Renal pelvis (tissue), 4 donors: ENCODE measurements around the gene FKBP1A. TPM values are rescaled to one million over a fixed set of nuclear protein-coding genes. Genes with fewer than 3 reads are reported as not detected.
"Not testable (repeated sequence)": the region's sequence is repeated elsewhere in the genome, so short reads cannot be mapped to it uniquely, and the experiment has no call there.

ENCODE experiments used
- DNase-seq: peaks from one replicate; pipeline ENCODE4 v3.0.0-alpha.2; 2013
- polyA plus RNA-seq, 3 donors: library from polyadenylated mRNA; unstranded; fragments of 120-200 nt; gene quantifications; one replicate each; pipeline ENCODE4 v1.2.1, GENCODE V29; 2013; ENCODE audit not compliant: insufficient read length in 3 of 3

The FKBP1A gene
- polyA plus RNA-seq, 3 donors: 340 to 380 (median 358) TPM

GRCh38 chr20:1424336-1424735, 31.5 kb upstream of the FKBP1A start:
- no peak for DNase-seq

GRCh38 chr20:1423625-1424106, 30.8 kb upstream of the FKBP1A start:
- DNase-seq: peak; percentile 52

DNA sequence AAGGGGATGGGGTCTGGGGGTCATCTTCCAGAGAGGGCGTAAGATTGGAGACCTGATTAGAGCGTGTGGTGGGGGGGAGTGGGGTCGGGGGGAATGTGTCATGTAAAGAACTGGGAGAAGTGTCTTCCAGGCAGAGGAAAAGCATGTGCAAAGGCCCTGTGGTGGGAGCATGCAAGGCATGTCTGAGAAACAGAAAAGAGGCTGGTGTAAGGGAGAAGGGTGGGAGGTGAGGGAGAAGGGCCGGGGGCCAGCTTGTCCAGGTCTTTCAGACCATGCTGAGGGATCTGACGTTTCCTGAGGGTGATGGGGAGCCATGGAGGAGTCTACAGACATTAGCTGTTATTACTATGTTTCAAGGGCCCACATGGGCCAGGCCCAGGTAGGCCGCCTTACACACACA, 30.4 kb upstream of the FKBP1A start:
- no peak for DNase-seq

DNA sequence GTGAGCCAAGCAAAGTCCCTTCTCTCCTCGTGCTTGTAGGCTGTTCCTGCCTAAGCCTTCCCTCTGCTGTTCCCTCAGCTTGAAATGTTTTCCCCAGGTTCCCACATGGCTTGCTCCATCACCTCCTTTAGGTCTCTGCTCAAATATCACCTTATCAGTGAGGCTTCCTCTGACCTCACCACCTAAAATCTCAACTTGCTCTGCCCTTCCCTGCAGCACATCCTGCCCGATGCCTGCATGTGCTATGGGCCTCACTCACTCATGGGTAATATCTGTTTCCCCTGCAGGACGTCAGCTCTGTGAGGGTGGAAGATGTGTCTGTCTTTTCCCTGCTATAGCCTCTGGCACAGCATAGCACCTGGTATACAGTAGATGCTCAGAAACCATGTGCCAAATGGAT, 29.9 kb upstream of the FKBP1A start:
- DNase-seq: no peak

DNA sequence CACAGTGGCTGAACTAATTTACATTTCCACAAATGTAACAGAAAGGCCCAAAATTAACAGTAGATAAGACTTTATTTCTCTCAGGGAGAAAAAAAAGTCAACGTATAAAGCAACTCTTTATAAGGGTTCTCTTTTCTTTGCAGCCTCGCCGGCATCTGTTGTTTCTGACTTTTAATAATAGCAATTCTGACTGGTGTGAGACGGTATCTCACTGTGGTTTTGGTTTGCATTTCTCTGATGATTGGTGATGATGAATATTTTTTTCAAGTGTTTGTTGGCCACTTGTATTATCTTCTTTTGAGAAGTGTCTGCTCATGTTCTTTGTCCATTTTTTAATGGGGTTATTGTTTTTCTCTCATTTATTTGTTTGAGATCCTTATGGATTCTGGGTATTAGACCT, 27.2 kb upstream of the FKBP1A start:
- DNase-seq: no peak

GRCh38 chr20:1418350-1418749, 25.5 kb upstream of the FKBP1A start:
- no peak for DNase-seq

DNA sequence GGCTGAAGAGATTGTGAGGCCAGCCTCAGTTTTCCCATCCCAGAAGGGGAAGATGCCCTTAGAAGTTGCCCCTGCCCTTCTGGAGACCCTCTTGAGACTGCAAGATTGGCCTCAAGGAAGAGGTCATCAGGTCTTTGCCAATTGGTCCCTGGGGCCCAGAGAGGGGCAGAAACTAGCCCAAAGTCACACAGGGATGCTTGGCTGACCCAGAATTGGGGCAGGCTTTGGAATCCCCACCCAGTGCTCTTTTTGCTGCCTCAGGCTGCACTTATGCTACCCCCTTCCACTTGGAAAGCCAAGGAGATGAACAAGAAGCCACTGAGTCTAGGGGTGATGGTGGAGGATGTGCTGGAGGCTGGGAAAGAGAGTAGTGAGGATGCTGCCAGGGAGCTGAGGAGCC, 24.9 kb upstream of the FKBP1A start:
- DNase-seq: no peak

DNA sequence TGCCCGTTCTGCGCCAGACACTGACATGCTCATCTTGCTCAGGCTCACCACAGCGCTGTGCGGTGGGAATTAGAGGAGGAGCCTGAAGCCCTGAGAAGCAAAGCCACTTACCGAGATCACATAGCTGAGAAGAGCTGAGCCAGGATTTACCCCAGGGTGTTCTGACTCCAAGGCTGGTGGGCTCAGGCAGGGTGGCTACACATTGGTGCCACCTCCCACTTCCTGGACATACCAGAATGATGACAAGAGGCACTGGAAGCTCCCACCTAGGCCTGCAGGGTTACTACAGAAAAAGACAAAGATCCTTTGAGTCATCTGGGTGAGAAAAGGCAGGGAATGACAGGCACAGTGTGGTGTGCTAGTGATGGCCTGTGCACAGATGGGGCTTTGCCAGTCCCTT, 24.4 kb upstream of the FKBP1A start:
- DNase-seq: no peak

GRCh38 chr20:1415667-1416468, 23.0 kb upstream of the FKBP1A start:
- no peak for DNase-seq

DNA sequence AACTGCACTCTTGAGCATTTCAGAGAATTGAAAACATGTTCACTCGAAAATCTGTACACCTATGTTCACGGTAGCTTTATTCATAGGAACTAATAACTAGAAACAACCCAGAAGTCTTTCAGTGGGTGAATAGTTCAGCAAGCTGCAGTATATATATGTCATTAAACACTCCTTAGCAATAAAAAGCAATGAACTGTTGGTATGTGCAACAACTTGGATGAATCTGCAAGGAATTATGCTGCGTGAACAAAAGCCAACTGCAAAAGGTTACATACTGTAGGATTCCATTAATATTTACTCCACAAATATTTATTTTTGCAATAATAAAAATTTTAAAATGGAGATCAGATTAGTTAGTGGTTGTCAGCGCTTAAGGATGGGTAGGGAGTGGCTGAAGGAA, 22.1 kb upstream of the FKBP1A start:
- no peak for DNase-seq

DNA sequence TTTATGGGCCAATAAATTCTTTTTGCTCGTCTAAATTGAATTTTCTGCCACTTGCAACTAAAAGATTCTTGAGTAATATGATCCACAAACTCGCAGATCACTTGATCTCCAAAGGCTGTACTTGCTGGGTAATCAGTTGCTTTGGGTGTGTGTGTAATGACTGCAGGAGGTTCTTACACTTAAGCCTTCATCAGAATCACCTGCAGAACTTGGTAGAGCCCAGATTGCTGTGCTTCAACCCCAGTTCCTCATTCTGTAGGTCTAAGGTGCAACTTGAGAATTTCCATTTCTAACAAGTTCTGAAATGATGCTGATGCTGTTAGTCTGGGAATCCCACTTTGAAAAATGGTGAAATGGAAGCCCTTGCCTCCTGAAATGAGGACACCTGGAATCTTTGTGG, 12.9 kb upstream of the FKBP1A start:
- no peak for DNase-seq

GRCh38 chr20:1403624-1404023, 10.8 kb upstream of the FKBP1A start:
- no peak for DNase-seq

DNA sequence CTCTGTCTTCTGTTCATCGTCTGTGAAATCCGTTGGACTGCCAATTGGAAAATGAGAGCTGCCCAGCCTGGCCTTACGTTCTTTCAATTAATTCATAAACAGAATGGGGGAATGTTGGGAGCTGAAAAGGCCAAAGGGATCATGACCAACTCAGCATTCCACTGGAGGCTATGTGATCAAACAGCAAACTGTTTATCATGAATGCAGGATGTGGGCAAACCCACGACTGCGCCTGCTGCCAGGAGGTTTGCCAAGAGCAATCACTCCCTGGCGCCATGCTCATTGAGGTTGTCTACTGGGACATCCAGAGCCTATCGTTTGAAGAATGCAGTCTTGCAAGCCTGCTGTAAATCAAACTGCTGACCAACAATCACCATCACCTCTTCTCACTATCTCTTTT, 9.3 kb upstream of the FKBP1A start:
- DNase-seq: no peak

- peak; percentile 47 for DNase-seq
Measured at GRCh38 chr20:1401451-1401907, 8.6 kb upstream of the FKBP1A start.

DNA sequence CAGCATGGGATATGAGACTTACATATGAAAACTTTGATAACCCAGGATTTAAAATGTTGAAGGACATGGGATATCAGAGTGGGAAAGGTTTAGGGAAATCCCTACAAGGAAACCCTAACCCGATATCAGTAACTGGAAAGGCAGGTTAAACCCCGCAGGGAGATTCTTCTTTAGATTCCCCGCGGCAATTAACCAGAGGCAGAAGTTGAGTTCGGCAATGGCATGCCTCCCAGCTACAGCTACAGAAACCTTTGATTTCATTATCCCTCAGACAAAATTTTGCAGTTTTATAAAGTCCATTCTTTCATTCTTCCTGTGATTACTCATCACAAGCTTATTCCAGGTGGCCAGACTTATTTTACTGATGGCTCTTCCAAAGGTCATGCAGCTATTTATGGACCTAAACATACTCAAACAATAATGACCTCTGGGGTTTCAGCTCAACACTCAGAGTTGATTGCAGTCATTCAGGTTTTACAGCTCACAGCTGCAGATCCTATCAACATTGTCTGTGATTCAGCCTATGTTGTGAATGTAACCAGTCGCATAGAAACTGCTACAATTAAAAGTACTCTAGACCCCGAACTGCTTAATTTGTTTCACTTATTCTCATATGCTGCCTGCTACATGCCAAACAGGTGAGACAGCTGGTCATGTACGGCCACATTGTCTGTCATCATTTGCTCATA, 7.0 kb upstream of the FKBP1A start:
- peak; percentile 50 for DNase-seq

DNA sequence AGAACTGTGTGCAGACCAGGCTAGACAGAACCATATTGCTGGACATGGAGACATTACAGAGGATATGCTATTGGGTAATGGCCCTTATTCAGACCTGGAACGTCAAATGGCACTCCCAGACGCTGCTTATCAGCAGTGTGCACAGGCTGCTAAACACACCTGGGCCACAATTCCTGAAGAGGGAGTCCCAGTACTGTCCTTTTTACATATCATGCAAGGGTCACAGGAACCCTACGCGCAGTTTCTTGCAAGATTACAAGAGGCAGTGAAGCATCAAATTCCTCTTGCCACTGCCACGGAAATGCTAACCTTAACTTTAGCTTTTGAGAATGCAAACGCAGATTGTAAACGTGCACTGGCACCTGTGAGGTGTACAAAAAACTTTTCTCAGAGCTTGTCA, 5.3 kb upstream of the FKBP1A start:
- not testable (repeated sequence) for DNase-seq

GRCh38 chr20:1397710-1398109, 4.9 kb upstream of the FKBP1A start:
- no peak for DNase-seq

- DNase-seq: no peak
Measured at GRCh38 chr20:1396702-1397101, 3.8 kb upstream of the FKBP1A start.

DNA sequence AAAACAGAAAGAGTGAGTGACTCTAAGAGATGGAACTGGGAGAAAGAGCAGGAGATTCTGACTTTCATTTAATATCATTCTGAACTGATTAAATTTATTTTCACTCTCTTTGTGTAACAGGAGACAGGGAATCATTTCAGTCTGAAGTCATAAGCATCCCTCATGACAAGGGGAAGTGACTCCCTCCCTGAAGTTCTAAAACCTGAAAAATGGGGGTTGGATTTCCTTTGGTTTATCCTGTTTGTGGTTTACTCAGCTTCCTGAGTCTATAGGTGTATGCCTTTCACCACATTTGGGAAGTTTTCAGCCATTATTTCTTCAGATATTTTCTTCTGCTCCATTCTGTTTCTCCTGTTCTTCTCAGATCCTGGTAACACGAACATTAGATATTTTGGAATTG, 3.4 kb upstream of the FKBP1A start:
- DNase-seq: no peak

GRCh38 chr20:1394686-1395085, 1.8 kb upstream of the FKBP1A start:
- no peak for DNase-seq

DNA sequence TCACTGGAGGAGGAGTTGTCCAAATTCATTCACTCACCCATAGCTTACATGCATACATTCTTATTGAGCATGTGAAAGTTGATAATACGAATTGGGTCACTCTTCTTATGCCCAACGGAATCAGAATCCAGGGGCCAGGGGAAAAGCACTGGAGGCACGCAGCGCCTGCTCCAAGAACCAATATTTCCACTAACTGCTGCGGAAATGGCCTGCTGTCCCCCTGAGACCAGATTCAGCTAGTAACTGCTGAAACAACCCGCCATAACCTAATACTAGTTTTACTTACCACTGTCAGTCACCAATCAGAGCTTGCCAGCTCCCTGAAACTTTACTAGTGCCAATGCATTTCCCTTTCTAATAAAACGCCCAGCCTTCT, 641 bp upstream of the FKBP1A start:
- DNase-seq: no peak

DNA sequence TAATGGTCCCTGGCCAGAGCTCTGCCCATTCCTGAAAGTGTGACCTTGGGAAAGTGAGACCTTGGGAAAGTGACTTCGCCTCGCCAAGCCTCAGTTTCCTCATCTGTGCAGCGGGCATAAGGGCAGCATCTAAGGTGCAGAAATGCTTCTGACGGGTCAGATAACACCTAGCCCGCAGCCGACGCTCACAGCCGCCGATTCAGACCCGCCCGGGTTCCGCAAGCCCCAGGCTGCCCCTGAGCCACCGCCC, 486 bp downstream of the FKBP1A start:
- DNase-seq: no peak

DNA sequence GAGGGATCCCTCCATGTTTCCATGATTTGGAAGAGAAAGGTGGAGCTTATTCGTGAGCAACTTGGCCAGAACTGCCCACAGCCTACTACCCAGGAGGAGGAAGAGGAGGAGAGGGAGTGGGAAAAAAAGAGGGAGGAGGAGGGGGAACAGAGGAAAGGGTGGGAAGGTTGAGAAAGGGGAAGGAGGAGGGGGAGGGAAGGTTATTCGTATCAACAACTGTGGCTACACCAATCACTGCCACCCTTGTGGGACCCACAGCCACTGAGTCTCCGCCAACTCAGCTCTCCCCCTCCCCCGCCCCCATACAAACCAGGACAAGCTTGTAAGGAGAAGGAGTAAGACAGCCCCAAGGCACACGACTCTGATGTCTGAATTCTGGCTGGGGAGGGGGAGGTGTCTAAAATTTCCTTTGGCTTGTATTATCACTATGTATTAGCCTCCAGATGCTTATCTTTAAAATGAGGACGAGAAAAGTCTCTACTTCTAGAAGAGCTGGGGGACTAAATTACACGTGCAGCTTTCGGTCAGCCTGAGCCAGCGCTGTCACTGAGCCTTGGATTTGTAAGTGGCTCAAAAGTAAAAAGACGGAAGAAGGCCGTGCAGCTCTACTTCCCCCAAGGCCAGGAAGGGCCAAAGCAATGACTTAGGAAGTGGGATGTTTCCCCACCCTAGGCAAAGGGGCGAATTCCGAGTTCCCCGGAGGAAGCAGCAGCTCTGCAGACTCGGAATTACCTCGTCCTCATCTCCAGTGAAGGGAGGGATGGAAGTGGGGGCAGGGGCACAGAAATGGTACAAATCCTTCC, 1.0 kb downstream of the FKBP1A start:
- DNase-seq: no peak
